Right lobe of liver (tissue), 6 donors: ENCODE data around the gene DPF1. TPM values are rescaled to one million over a fixed set of nuclear protein-coding genes. Genes with fewer than 3 reads are reported as not detected.

ENCODE experiments used
- ATAC-seq, 4 donors: fragments of 200-7000 bp; cut with Tn5 transposase; one replicate each; pipeline ENCODE4 v1.9.1; 2020; ENCODE audit warnings: mild to moderate bottlenecking in 4 of 4, moderate library complexity in 4 of 4
- DNase-seq, 3 donors: peaks; one replicate each; pipeline ENCODE4 v3.0.0-alpha.2; 2020
- H3K27ac ChIP-seq, 3 donors: fragments of 200-600 bp; one replicate each; pipeline ENCODE4 v1.8.0; 2022
- H3K27me3 ChIP-seq, 2 donors: fragments of 200-600 bp; one replicate each; pipeline ENCODE4 v1.8.0; 2022
- H3K36me3 ChIP-seq, 4 donors: fragments of 200-600 bp; sonication (generic) in 1 of 4; one replicate each; pipeline versions ENCODE4 v1.5.1 to v1.8.0; 2017 to 2022; ENCODE audit warnings: control low read depth in 1 of 4
- H3K4me1 ChIP-seq, 4 donors: fragments of 200-600 bp; sonication (generic) in 1 of 4; one replicate each; pipeline versions ENCODE4 v1.5.1 to v1.8.0; 2017 to 2022; ENCODE audit warnings: control low read depth in 1 of 4
- H3K4me3 ChIP-seq, 3 donors: fragments of 200-600 bp; one replicate each; pipeline ENCODE4 v1.8.0; 2022
- H3K9me3 ChIP-seq, 4 donors: fragments of 200-600 bp; sonication (generic) in 1 of 4; one replicate each; pipeline versions ENCODE4 v1.5.1 to v1.8.0; 2017 to 2022; ENCODE audit warnings: control low read depth in 1 of 4
- POLR2A ChIP-seq: fragments of 450-650 bp; IDR thresholded peaks from one replicate; pipeline ENCODE4 v1.6.1; 2017; ENCODE audit warnings: antibody characterized with exemption, mild to moderate bottlenecking
- WGBS: methylation state at CpG from one replicate; pipeline ENCODE4 v1.1.6; 2018; ENCODE audit warnings: low coverage, low lambda C conversion rate; ENCODE audit not compliant: insufficient coverage; ENCODE audit errors: missing lambda C conversion rate; 5-methylcytosine and 5-hydroxymethylcytosine counted together
- intact Hi-C, 2 donors: fragments of 100-400 bp; cut with DNase I; formaldehyde crosslinking; loops; one replicate each; pipeline versions ENCODE4 v1.11.2 to v1.14.1; 2022
- total RNA-seq, 6 experiments: library from RNA; depleted of rRNA in 2 of 6; stranded (reverse); fragments of >200 nt in 2 of 6; fragmentation: NEBNext Ultra II Directional in 3 of 6; extraction: Animal tissue kit (Norgen Biotek cat#: 25700) in 3 of 6; gene quantifications; one replicate each; pipeline versions ENCODE4 v1.1.0 to v1.2.4, GENCODE V29; 2016 to 2023
- TF ChIP-seq, protein P1 (sequence below), 4 donors: fragments of 200-600 bp in 3 of 4; fragments of 450-650 bp in 1 of 4; IDR thresholded peaks; one replicate each; pipeline versions ENCODE4 v1.5.1 to v1.8.0; 2016 to 2022; ENCODE audit warnings: antibody characterized with exemption in 4 of 4, mild to moderate bottlenecking in 2 of 4
- donor health status: DM: no; HTN: yes; CAD: no.
- donor health status: DM: no; HTN: no; CAD: no.
- donor health status: DM: no; HTN: no; CAD: no.
- donor health status: DM: no; HTN: yes; CAD: no.
- donor health status: DM: no; HTN: yes; CAD: no.

DPF1 gene
- total RNA-seq, 6 experiments from 2014 or later = not detected

DNA sequence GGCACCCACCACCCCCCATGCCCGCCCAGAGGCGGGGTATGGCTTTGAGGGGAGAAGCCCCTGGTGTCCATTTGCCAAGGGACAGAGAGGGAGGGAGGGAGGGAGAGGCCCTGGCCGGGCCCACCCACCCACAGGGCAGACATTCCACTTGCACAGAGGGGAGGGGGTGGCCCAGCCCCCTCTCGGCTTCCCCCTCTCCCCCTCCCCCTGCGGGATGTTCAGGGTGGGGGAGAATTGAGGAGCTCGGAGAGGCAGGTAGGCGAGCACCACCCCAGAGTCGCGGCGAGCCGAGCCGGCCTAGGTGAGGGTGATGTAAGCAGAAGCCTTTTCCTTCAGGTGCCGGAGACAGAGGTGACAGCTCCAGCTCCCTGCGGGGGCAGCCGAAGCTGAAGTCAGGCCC lies 12.3 kb downstream of the DPF1 start:
- intact Hi-C loops = no loop called here
- H3K4me1 ChIP-seq = no peaks in the 10 kb centered on the region
- H3K27ac ChIP-seq = no peak overlapping the region
- DNase-seq = no peak
- H3K9me3 ChIP-seq = no peaks in the 10 kb centered on the region
- TF ChIP-seq POLR2A = no peak
- TF ChIP-seq, protein P1, sequence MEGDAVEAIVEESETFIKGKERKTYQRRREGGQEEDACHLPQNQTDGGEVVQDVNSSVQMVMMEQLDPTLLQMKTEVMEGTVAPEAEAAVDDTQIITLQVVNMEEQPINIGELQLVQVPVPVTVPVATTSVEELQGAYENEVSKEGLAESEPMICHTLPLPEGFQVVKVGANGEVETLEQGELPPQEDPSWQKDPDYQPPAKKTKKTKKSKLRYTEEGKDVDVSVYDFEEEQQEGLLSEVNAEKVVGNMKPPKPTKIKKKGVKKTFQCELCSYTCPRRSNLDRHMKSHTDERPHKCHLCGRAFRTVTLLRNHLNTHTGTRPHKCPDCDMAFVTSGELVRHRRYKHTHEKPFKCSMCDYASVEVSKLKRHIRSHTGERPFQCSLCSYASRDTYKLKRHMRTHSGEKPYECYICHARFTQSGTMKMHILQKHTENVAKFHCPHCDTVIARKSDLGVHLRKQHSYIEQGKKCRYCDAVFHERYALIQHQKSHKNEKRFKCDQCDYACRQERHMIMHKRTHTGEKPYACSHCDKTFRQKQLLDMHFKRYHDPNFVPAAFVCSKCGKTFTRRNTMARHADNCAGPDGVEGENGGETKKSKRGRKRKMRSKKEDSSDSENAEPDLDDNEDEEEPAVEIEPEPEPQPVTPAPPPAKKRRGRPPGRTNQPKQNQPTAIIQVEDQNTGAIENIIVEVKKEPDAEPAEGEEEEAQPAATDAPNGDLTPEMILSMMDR (IDR thresholded peaks at IDR 0.05) = no peak
- no peak for ATAC-seq
- WGBS = 0% methylated on average over 2 of the region's 15 CpGs
- H3K36me3 ChIP-seq = no peaks in the 10 kb centered on the region
- no peak overlapping the region for H3K4me3 ChIP-seq
- no peaks in the 10 kb centered on the region for H3K27me3 ChIP-seq

DNA sequence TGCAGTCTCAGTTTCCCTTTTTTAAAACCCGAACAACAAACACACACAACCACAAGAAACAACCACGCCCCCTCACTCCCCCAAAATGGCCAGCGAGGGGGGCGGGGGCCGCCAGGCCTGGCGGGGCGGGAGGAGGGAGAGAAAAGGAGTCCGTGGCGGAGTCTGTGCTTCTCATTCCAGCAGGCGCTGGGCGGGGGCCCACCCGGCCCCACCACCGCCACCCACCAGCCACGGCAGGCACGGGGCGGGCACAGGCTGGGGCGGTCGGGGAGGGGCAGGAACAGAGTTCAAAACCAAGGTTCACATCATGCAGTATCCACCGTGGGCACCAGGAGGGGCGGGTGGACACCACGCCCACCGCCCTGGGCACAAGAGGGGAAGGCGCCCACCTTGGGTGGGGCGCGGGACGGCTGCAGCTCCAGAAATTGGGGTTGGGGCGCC lies 12.9 kb downstream of the DPF1 start:
- H3K4me3 ChIP-seq = no peak overlapping the region
- intact Hi-C loops = no loop called here
- ATAC-seq = no peak
- H3K27ac ChIP-seq = no peak overlapping the region
- no peak for TF ChIP-seq POLR2A
- TF ChIP-seq, protein P1 (IDR thresholded peaks at IDR 0.05) = no peak
- H3K9me3 ChIP-seq = no peaks in the 10 kb centered on the region
- H3K27me3 ChIP-seq = no peaks in the 10 kb centered on the region
- H3K4me1 ChIP-seq = no peaks in the 10 kb centered on the region
- H3K36me3 ChIP-seq = peaks cover 0 to 3% (median 0%) of the 10 kb centered on the region in 4 donors
- no peak for DNase-seq
- WGBS = 2% methylated on average over 16 of the region's 27 CpGs

DNA sequence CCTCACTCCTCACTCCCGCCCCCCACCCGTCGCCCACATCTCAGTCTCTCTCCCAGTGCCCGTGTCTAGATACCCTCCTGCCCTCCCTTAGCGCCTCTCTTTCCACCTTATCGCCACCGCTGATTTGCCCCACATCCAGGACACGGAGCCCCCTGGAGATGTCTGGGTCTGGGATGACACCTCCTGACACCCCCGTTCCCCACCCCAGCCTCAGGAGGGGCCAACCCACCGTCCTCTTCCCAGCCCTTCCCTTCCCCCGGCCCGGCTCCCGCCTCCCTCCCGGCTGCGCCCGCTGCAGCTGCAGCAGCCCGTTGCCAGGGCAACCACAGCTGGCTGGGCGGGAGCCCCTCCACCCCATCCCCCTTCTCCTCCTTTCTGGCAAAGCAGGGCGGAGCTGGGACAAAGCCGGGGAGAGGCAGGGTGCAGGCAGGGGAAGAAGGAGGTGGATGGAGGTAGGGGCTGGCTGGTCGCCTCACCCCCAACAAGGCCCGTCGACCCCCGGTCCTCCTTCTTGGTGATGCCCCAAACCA lies 13.5 kb downstream of the DPF1 start:
- under 1% methylated on average over 21 of the region's 24 CpGs for WGBS
- intact Hi-C loops = no loop called here
- H3K4me1 ChIP-seq = no peaks in the 10 kb centered on the region
- DNase-seq (no peak), ATAC-seq (no peak)
- H3K27ac ChIP-seq = no peak overlapping the region
- peaks cover 0 to 3% (median 0%) of the 10 kb centered on the region in 4 donors for H3K36me3 ChIP-seq
- H3K4me3 ChIP-seq = no peak overlapping the region
- H3K9me3 ChIP-seq = no peaks in the 10 kb centered on the region
- no peak for TF ChIP-seq POLR2A
- TF ChIP-seq, protein P1 (IDR thresholded peaks at IDR 0.05) = no peak
- H3K27me3 ChIP-seq = no peaks in the 10 kb centered on the region

DNA sequence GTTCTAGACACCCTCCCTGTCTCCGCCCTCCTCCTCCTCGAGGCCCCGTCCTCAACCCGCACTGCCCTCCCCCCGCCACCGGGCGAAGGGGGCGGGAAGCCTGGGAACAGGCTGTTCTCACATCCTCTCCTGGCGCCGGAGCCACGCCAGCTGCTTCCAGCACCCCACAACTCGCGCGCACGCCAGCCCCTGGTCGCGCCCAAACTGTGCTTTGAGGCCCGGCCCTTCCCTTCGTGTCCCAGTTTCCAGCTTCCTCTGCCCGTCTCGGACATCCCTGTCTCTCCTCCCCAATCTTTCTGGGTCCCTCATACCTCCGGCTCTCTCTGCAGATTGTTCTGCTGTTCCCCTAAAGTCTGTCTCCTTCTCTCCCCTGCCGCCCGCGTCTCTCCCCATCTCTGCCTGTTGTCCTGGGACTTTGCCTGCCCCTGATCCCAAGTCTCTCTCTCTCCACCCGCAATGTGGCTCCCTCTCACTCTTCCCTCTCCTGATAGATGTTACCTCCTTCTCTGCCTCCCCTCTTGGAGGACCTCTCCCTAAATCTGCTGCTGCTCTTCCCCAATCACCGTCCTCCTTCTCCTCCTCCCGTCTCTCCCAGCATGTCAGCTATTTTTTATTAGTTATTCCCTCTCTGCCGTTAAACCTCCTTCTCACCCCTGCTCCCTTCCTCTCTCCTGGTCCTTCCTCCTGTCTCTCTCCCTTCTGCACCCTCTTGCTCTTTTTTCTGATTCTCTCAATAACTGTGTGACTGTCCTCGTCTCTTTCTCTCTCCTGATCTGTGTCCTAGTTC lies 14.2 kb downstream of the DPF1 start:
- H3K27ac ChIP-seq = no peak overlapping the region
- DNase-seq = no peak
- 12% methylated on average over 25 of the region's 30 CpGs for WGBS

More for the DNA sequence above, 14.2 kb downstream of the DPF1 start:
- peak; percentile 27 to 29 (median 28) for ATAC-seq
- intact Hi-C loops = no loop called here
- TF ChIP-seq POLR2A = no peak
- TF ChIP-seq, protein P1 (IDR thresholded peaks at IDR 0.05) = no peak
- peaks cover 0 to 3% (median 0%) of the 10 kb centered on the region in 4 donors for H3K36me3 ChIP-seq
- H3K27me3 ChIP-seq = no peaks in the 10 kb centered on the region
- H3K9me3 ChIP-seq = no peaks in the 10 kb centered on the region
- H3K4me1 ChIP-seq = no peaks in the 10 kb centered on the region
- no peak overlapping the region for H3K4me3 ChIP-seq
